Measurements from ENCODE around the gene SLC25A22. TPM values are rescaled to one million over a fixed set of nuclear protein-coding genes. Genes with fewer than 3 reads are reported as not detected.
A peak's percentile ranks its signal among the peaks of the same experiment; 100 is the strongest.

Gene SLC25A22
- total and polyA plus RNA-seq, 7 donors, result 3.8 to 26.4 (median 7.2) TPM

- intact Hi-C loops (cut with DNase I), result no loop called here
- 28 to 43% methylated on average over 40 of the region's 40 CpGs for WGBS, 2 donors
- peaks cover 44 to 82% (median 76%) of the 10 kb centered on the region in 3 donors for H3K27me3 ChIP-seq
- no peak for DNase-seq
- no peaks in the 10 kb centered on the region for H3K9me3 ChIP-seq
- peak overlapping the region; percentile 2 to 71 (median 24) for H3K27ac ChIP-seq
- H3K4me3 ChIP-seq, result peak overlapping the region in 3 of 4 donors; percentile 28 to 48 (median 36)
- peaks cover 0 to 72% (median 57%) of the 10 kb centered on the region in 4 donors for H3K4me1 ChIP-seq
- peaks cover 14 to 16% (median 14%) of the 10 kb centered on the region in 4 donors for H3K36me3 ChIP-seq
- TF ChIP-seq EP300 (IDR thresholded peaks at IDR 0.05), result no peak
- peak in 2 of 4 donors; percentile 11 to 16 for TF ChIP-seq POLR2AphosphoS5 (IDR thresholded peaks at IDR 0.05)
Observed at GRCh38 chr11:829176-829846, 31.2 kb upstream of the SLC25A22 start.

GRCh38 chr11:828506-829175 lies 30.6 kb upstream of the SLC25A22 start:
- H3K9me3 ChIP-seq, result no peaks in the 10 kb centered on the region
- H3K4me1 ChIP-seq, result peaks cover 0 to 66% (median 51%) of the 10 kb centered on the region in 4 donors
- H3K27me3 ChIP-seq, result peaks cover 44 to 87% (median 82%) of the 10 kb centered on the region in 3 donors
- peaks cover 20 to 23% (median 21%) of the 10 kb centered on the region in 4 donors for H3K36me3 ChIP-seq
- DNase-seq, result no peak
- WGBS, 2 donors, result 73 to 77% methylated on average over 21 of the region's 21 CpGs
- peak overlapping the region in 3 of 4 donors; percentile 2 to 71 (median 37) for H3K27ac ChIP-seq
- intact Hi-C loops (cut with DNase I), result no loop called here
- no peak for TF ChIP-seq POLR2A (IDR thresholded peaks at IDR 0.05)
- TF ChIP-seq POLR2AphosphoS5 (IDR thresholded peaks at IDR 0.05), result no peak
- no peak for TF ChIP-seq EP300 (IDR thresholded peaks at IDR 0.05)
- no peak for TF ChIP-seq CTCF (IDR thresholded peaks at IDR 0.05)
- H3K4me3 ChIP-seq, result no peak overlapping the region

- Histone ChIP-seq H3K9me3 (no peaks in the 10 kb centered on the region), H3K4me3 (peak within 1 kb of the TSS in 3 of 4 donors; percentile 31 to 40 (median 32)), H3K36me3 (peaks cover 22 to 30% (median 26%) of the 10 kb centered on the region in 4 donors), H3K27ac (peak within 1 kb of the TSS; percentile 24 to 71 (median 51)), H3K27me3 (peaks cover 44 to 91% (median 82%) of the 10 kb centered on the region in 3 donors), H3K4me1 (peaks cover 0 to 61% (median 47%) of the 10 kb centered on the region in 4 donors)
- intact Hi-C loops (cut with DNase I), result no loop called here
- DNase-seq, result no peak
- WGBS, 2 donors, result 14 to 48% methylated on average over 5 of the region's 5 CpGs
- TF ChIP-seq POLR2A (IDR thresholded peaks at IDR 0.05), result peak in 1 of 2 donors; percentile 15
- no peak for TF ChIP-seq EP300 (IDR thresholded peaks at IDR 0.05)
Observed at GRCh38 chr11:827897-828192, 29.8 kb upstream of the SLC25A22 start, which contains the start of gene CRACR2B. TSS of gene CRACR2B (plus strand) at chr11:827919. CDS start at chr11:828608, 689 bp downstream.

- DNase-seq, result no peak
- Histone ChIP-seq H3K36me3 (peaks cover 22 to 35% (median 26%) of the 10 kb centered on the region in 4 donors), H3K27ac (peak overlapping the region; percentile 24 to 71 (median 50)), H3K27me3 (peaks cover 44 to 90% (median 82%) of the 10 kb centered on the region in 3 donors), H3K9me3 (no peaks in the 10 kb centered on the region), H3K4me1 (peaks cover 0 to 59% (median 44%) of the 10 kb centered on the region in 4 donors), H3K4me3 (peak overlapping the region in 3 of 4 donors; percentile 31 to 40 (median 32))
- WGBS, 2 donors, result 1 to 6% methylated on average over 66 of the region's 66 CpGs
- no peak for TF ChIP-seq POLR2AphosphoS5 (IDR thresholded peaks at IDR 0.05)
- no peak for TF ChIP-seq POLR2A (IDR thresholded peaks at IDR 0.05)
- no peak for TF ChIP-seq EP300 (IDR thresholded peaks at IDR 0.05)
- no peak for TF ChIP-seq CTCF (IDR thresholded peaks at IDR 0.05)
- intact Hi-C loops (cut with DNase I), result no loop called here
Observed at GRCh38 chr11:827146-827896, 29.2 kb upstream of the SLC25A22 start.

- peak overlapping the region in 3 of 4 donors; percentile 31 to 40 (median 32) for H3K4me3 ChIP-seq
- H3K4me1 ChIP-seq, result peaks cover 0 to 59% (median 47%) of the 10 kb centered on the region in 4 donors
- H3K27ac ChIP-seq, result peak overlapping the region in 3 of 4 donors; percentile 24 to 71 (median 65)
- 0 to 1% methylated on average over 22 of the region's 22 CpGs for WGBS, 2 donors
- intact Hi-C loops (cut with DNase I), result no loop called here
- TF ChIP-seq POLR2A (IDR thresholded peaks at IDR 0.05), result no peak
- no peak for TF ChIP-seq EP300 (IDR thresholded peaks at IDR 0.05)
- no peak for TF ChIP-seq POLR2AphosphoS5 (IDR thresholded peaks at IDR 0.05)
- TF ChIP-seq CTCF (IDR thresholded peaks at IDR 0.05), result no peak
- H3K27me3 ChIP-seq, result peaks cover 44 to 84% (median 79%) of the 10 kb centered on the region in 3 donors
- no peak for DNase-seq
- H3K9me3 ChIP-seq, result no peaks in the 10 kb centered on the region
- peaks cover 22 to 40% (median 26%) of the 10 kb centered on the region in 4 donors for H3K36me3 ChIP-seq
Observed at GRCh38 chr11:826836-827145, 28.7 kb upstream of the SLC25A22 start.
